CD14-positive monocyte (primary cell): ENCODE measurements around the gene TRAPPC5. TPM values are rescaled to one million over a fixed set of nuclear protein-coding genes. Genes with fewer than 3 reads are reported as not detected.
A peak's percentile ranks its signal among the peaks of the same experiment; 100 is the strongest.

Experiments
- DNase-seq, 3 donors: peaks; one replicate each; pipeline ENCODE4 v3.0.0-alpha.2; 2011 to 2022
- H2AFZ ChIP-seq: 2 replicates; pipeline ENCODE4 v1.6.0; 2012; ENCODE audit warnings: mild to moderate bottlenecking, low read depth, low read length, inconsistent platforms; ENCODE audit not compliant: insufficient read depth, poor library complexity, severe bottlenecking
- H3K27ac ChIP-seq, 2 donors: 1 replicate in 1 of 2; 2 replicates in 1 of 2; pipeline ENCODE4 v1.5.1; 2012 to 2013; ENCODE audit warnings: low read length in 2 of 2, control low read depth in 1 of 2, inconsistent platforms in 1 of 2, low read depth in 1 of 2, mild to moderate bottlenecking in 1 of 2
- H3K27me3 ChIP-seq, 2 donors: one replicate each; pipeline versions ENCODE4 v1.6.0 to v1.6.1; 2011 to 2013; ENCODE audit warnings: low read length in 2 of 2; ENCODE audit not compliant: control insufficient read depth in 2 of 2, insufficient read depth in 2 of 2
- H3K36me3 ChIP-seq, 2 donors: replicated peaks in 1 of 2; 1 replicate in 1 of 2; 2 replicates in 1 of 2; pipeline versions ENCODE4 v1.5.1 to v1.6.1; 2012 to 2013; ENCODE audit warnings: low read length in 2 of 2, control low read depth in 1 of 2, inconsistent platforms in 1 of 2, mild to moderate bottlenecking in 1 of 2; ENCODE audit not compliant: insufficient read depth in 2 of 2, control insufficient read depth in 1 of 2
- H3K4me1 ChIP-seq, 2 donors: 1 replicate in 1 of 2; 2 replicates in 1 of 2; pipeline versions ENCODE4 v1.5.1 to v1.6.1; 2012 to 2013; ENCODE audit warnings: low read length in 2 of 2, control low read depth in 1 of 2, inconsistent platforms in 1 of 2, mild to moderate bottlenecking in 1 of 2, moderate library complexity in 1 of 2; ENCODE audit not compliant: insufficient read depth in 2 of 2, control insufficient read depth in 1 of 2
- H3K4me2 ChIP-seq: replicated peaks from 2 replicates; pipeline ENCODE3; 2012; ENCODE audit warnings: low read length, moderate library complexity, mild to moderate bottlenecking; ENCODE audit not compliant: poor library complexity, severe bottlenecking; ENCODE audit errors: extremely low read depth
- H3K4me3 ChIP-seq, 3 experiments: fragments of 200-600 bp in 1 of 3; sonication (generic) in 1 of 3; replicated peaks in 1 of 3; 1 replicate in 2 of 3; 2 replicates in 1 of 3; pipeline ENCODE4 v1.5.1; 2011 to 2013; ENCODE audit warnings: low read length in 3 of 3, mild to moderate bottlenecking in 3 of 3, control low read depth in 2 of 3, low read depth in 2 of 3, inconsistent platforms in 1 of 3, moderate library complexity in 1 of 3
- H3K79me2 ChIP-seq: 2 replicates; pipeline ENCODE4 v1.6.0; 2012; ENCODE audit warnings: mild to moderate bottlenecking, control low read depth, inconsistent platforms, low read length, moderate library complexity; ENCODE audit not compliant: insufficient read depth
- H3K9ac ChIP-seq: 2 replicates; pipeline ENCODE4 v1.6.0; 2017; ENCODE audit warnings: low read length, mild to moderate bottlenecking; ENCODE audit not compliant: insufficient read depth, poor library complexity, severe bottlenecking
- H3K9me3 ChIP-seq, 2 donors: replicated peaks in 1 of 2; 1 replicate in 1 of 2; 2 replicates in 1 of 2; pipeline versions ENCODE4 v1.5.1 to v1.6.1; 2012 to 2013; ENCODE audit warnings: low read length in 2 of 2, control low read depth in 1 of 2; ENCODE audit not compliant: control insufficient read depth in 1 of 2, insufficient read depth in 1 of 2
- H4K20me1 ChIP-seq: 2 replicates; pipeline ENCODE4 v1.6.0; 2012; ENCODE audit warnings: mild to moderate bottlenecking, low read length, control low read depth, moderate library complexity; ENCODE audit not compliant: insufficient read depth
- H3K27ac Mint-ChIP-seq, 7 donors: one replicate each; pipeline ENCODE4 v1.8.0; 2020; ENCODE audit warnings: mild to moderate bottlenecking in 7 of 7, mixed read lengths in 7 of 7, moderate library complexity in 6 of 7, inconsistent platforms in 2 of 7
- H3K27me3 Mint-ChIP-seq, 3 donors: one replicate each; pipeline ENCODE4 v1.8.0; 2021 to 2022; ENCODE audit warnings: low read depth in 3 of 3, mild to moderate bottlenecking in 3 of 3, mixed read lengths in 3 of 3, moderate library complexity in 3 of 3, inconsistent platforms in 1 of 3
- H3K36me3 Mint-ChIP-seq, 2 donors: one replicate each; pipeline ENCODE4 v1.8.0; 2020; ENCODE audit warnings: mixed read lengths in 2 of 2, inconsistent platforms in 1 of 2, mild to moderate bottlenecking in 1 of 2
- H3K4me1 Mint-ChIP-seq: one replicate; pipeline ENCODE4 v1.8.0; 2020; ENCODE audit warnings: mild to moderate bottlenecking, mixed read lengths
- H3K4me3 Mint-ChIP-seq, 2 donors: one replicate each; pipeline ENCODE4 v1.8.0; 2020; ENCODE audit warnings: mild to moderate bottlenecking in 2 of 2, mixed read lengths in 2 of 2, moderate library complexity in 1 of 2
- H3K9me3 Mint-ChIP-seq, 7 donors: one replicate each; pipeline ENCODE4 v1.8.0; 2020 to 2022; ENCODE audit warnings: mixed read lengths in 7 of 7, mild to moderate bottlenecking in 6 of 7, moderate library complexity in 6 of 7, inconsistent platforms in 2 of 7
- CTCF ChIP-seq: fragments of 200-600 bp; IDR thresholded peaks from one replicate; pipeline ENCODE4 v1.8.0; 2022; ENCODE audit warnings: antibody characterized with exemption, mild to moderate bottlenecking
- WGBS: methylation state at CpG from one replicate; pipeline ENCODE4 v1.1.5; 2013; ENCODE audit warnings: missing lambda C conversion rate; ENCODE audit not compliant: insufficient coverage; 5-methylcytosine and 5-hydroxymethylcytosine counted together
- intact Hi-C, 2 donors: fragments of 100-400 bp; cut with micrococcal nuclease; formaldehyde crosslinking; loops; one replicate each; pipeline versions ENCODE4 v1.15.0 to v1.15.1; 2023
- polyA plus RNA-seq, 3 donors: library from polyadenylated mRNA; depleted of rRNA in 1 of 3; unstranded in 2 of 3; stranded (reverse) in 1 of 3; fragments of 300-500 nt in 2 of 3; fragments of >200 nt in 1 of 3; fragmentation: Illumina TruSeq in 2 of 3; gene quantifications; 1 replicate in 2 of 3; 2 replicates in 1 of 3; pipeline ENCODE4 v1.2.3, GENCODE V29; 2012 to 2021

TRAPPC5 gene
- polyA plus RNA-seq, 3 donors = 126 to 449 (median 414) TPM

GRCh38 chr19:7638802-7639465, 41.7 kb upstream of the TRAPPC5 start:
- Histone ChIP-seq H3K79me2 (peaks cover 77% of the 10 kb centered on the region), H3K9me3 (no peaks in the 10 kb centered on the region), H3K4me1 (peaks cover 46 to 63% of the 10 kb centered on the region in 2 donors), H4K20me1 (peaks cover 63% of the 10 kb centered on the region), H2AFZ (no peak overlapping the region), H3K4me3 (peak overlapping the region in 1 of 3 experiments; percentile 90), H3K9ac (no peak overlapping the region), H3K27ac (peak overlapping the region; percentile 96 to 100), H3K27me3 (no peaks in the 10 kb centered on the region), H3K4me2 (peak overlapping the region; percentile 88), H3K36me3 (peaks cover 41 to 48% of the 10 kb centered on the region in 2 donors)
- peak overlapping the region in 5 of 7 donors; percentile 13 to 95 (median 56) for H3K27ac Mint-ChIP-seq
- H3K27me3 Mint-ChIP-seq = peaks cover 0 to 3% (median 2%) of the 10 kb centered on the region in 3 donors
- H3K4me1 Mint-ChIP-seq = peaks cover 54% of the 10 kb centered on the region
- intact Hi-C loops = loop anchor here (5.0 to 10.0 kb wide), 3 partner anchors 38 to 266 kb away; partner anchors contain the start of genes MAP2K7 (in 1 of the 2), MCEMP1 (in 1 of the 2) and TRAPPC5 (in 1 of the 2)
- peak overlapping the region in 1 of 2 donors; percentile 32 for H3K4me3 Mint-ChIP-seq
- H3K9me3 Mint-ChIP-seq = peaks cover 0 to 2% (median 0%) of the 10 kb centered on the region in 7 donors
- TF ChIP-seq CTCF = no peak
- peaks cover 35 to 53% of the 10 kb centered on the region in 2 donors for H3K36me3 Mint-ChIP-seq
- DNase-seq = no peak
- WGBS = 93% methylated on average over 12 of the region's 12 CpGs

GRCh38 chr19:7639863-7640348, 40.7 kb upstream of the TRAPPC5 start:
- peaks cover 71% of the 10 kb centered on the region for H4K20me1 ChIP-seq
- TF ChIP-seq CTCF = no peak
- no peak for DNase-seq
- H3K4me2 ChIP-seq = no peak overlapping the region
- no peak overlapping the region for H3K27ac Mint-ChIP-seq
- intact Hi-C loops = loop anchor here (5.0 to 10.0 kb wide), 3 partner anchors 37 to 265 kb away; partner anchors contain the start of genes MAP2K7 (in 1 of the 2), MCEMP1 (in 1 of the 2) and TRAPPC5 (in 1 of the 2)
- no peaks in the 10 kb centered on the region for H3K9me3 ChIP-seq
- no peak overlapping the region for H3K4me3 ChIP-seq
- H3K9me3 Mint-ChIP-seq = peaks cover 0 to 2% (median 0%) of the 10 kb centered on the region in 7 donors
- H3K79me2 ChIP-seq = peaks cover 80% of the 10 kb centered on the region
- 98% methylated on average over 13 of the region's 13 CpGs for WGBS
- no peak overlapping the region for H3K27ac ChIP-seq
- H2AFZ ChIP-seq = no peak overlapping the region
- H3K9ac ChIP-seq = no peak overlapping the region
- peaks cover 64% of the 10 kb centered on the region for H3K4me1 Mint-ChIP-seq
- peaks cover 56 to 72% of the 10 kb centered on the region in 2 donors for H3K4me1 ChIP-seq
- peaks cover 0 to 2% (median 1%) of the 10 kb centered on the region in 3 donors for H3K27me3 Mint-ChIP-seq
- peaks cover 43 to 61% of the 10 kb centered on the region in 2 donors for H3K36me3 Mint-ChIP-seq
- peaks cover 41 to 57% of the 10 kb centered on the region in 2 donors for H3K36me3 ChIP-seq
- H3K27me3 ChIP-seq = no peaks in the 10 kb centered on the region
- no peak overlapping the region for H3K4me3 Mint-ChIP-seq
